Caco-2 (cell line): ENCODE results near the gene SLC22A25. TPM values are rescaled to one million over a fixed set of nuclear protein-coding genes. Genes with fewer than 3 reads are reported as not detected.
"Not testable (repeated sequence)": the region's sequence is repeated elsewhere in the genome, so short reads cannot be mapped to it uniquely, and the experiment has no call there.

Experiments used
- BruUV-seq: library from RNA; stranded (reverse); fragments of 400-500 nt; replicated peaks from 2 replicates; lab custom pipeline; 2021; lab: Mats Ljungman, UMichigan
- CTCF ChIA-PET: fragments of 300-600 bp; sonication (Branson Sonifier 250); formaldehyde crosslinking; loops from one replicate; lab custom pipeline; 2022; ENCODE audit warnings: antibody characterized with exemption; lab: Charles Lee
- POLR2A ChIA-PET: fragments of 300-600 bp; sonication (Branson Sonifier 250); formaldehyde crosslinking; loops from one replicate; lab custom pipeline; 2022; ENCODE audit warnings: antibody characterized with exemption; lab: Charles Lee
- DNase-seq, 2 experiments: peaks; one replicate each; pipeline versions ENCODE4 v3.0.0 to v3.0.0-alpha.2; 2020 to 2022
- H3K27me3 ChIP-seq: replicated peaks from 2 replicates; pipeline ENCODE4 v1.6.0; 2011; ENCODE audit warnings: low read length; ENCODE audit not compliant: control insufficient read depth, insufficient read depth
- H3K36me3 ChIP-seq: 2 replicates; pipeline ENCODE4 v1.5.1; 2011; ENCODE audit warnings: low read length; ENCODE audit not compliant: control insufficient read depth, insufficient read depth
- H3K4me1 ChIP-seq: fragments of 250-450 bp; sonication (Bioruptor Pico); 2 replicates; pipeline ENCODE4 v1.5.1; 2020; ENCODE audit warnings: mild to moderate bottlenecking
- H3K4me3 ChIP-seq: 2 replicates; pipeline ENCODE4 v1.5.1; 2011; ENCODE audit warnings: low read depth, mild to moderate bottlenecking, control low read depth, low read length
- H3K9me3 ChIP-seq: fragments of 250-450 bp; sonication (Bioruptor Pico); 2 replicates; pipeline ENCODE4 v1.5.1; 2020; ENCODE audit warnings: mild to moderate bottlenecking, moderate library complexity
- H3K27ac Mint-ChIP-seq: one replicate; pipeline ENCODE4 v1.8.0; 2022; ENCODE audit warnings: mixed read lengths; ENCODE audit not compliant: unreplicated experiment
- H3K27me3 Mint-ChIP-seq: one replicate; pipeline ENCODE4 v1.8.0; 2022; ENCODE audit warnings: mixed read lengths; ENCODE audit not compliant: insufficient read depth, unreplicated experiment
- H3K36me3 Mint-ChIP-seq: one replicate; pipeline ENCODE4 v1.8.0; 2022; ENCODE audit warnings: mild to moderate bottlenecking, mixed read lengths; ENCODE audit not compliant: insufficient read depth, unreplicated experiment
- H3K4me1 Mint-ChIP-seq: one replicate; pipeline ENCODE4 v1.8.0; 2022; ENCODE audit warnings: low read depth, mixed read lengths; ENCODE audit not compliant: unreplicated experiment
- H3K4me3 Mint-ChIP-seq: one replicate; pipeline ENCODE4 v1.8.0; 2022; ENCODE audit warnings: mild to moderate bottlenecking, moderate library complexity, mixed read lengths; ENCODE audit not compliant: unreplicated experiment
- H3K9me3 Mint-ChIP-seq: one replicate; pipeline ENCODE4 v1.8.0; 2022; ENCODE audit warnings: mixed read lengths; ENCODE audit not compliant: unreplicated experiment
- intact Hi-C: fragments of 100-400 bp; cut with micrococcal nuclease; formaldehyde crosslinking; loops from one replicate; pipeline ENCODE4 v1.10.0; 2022; ENCODE audit not compliant: unreplicated experiment
- total RNA-seq: library from RNA; stranded (reverse); gene quantifications from 2 replicates; pipeline ENCODE4 v1.2.3, GENCODE V29; 2022
- TF ChIP-seq, protein P1 (sequence below), 2 experiments: fragments of 200-600 bp in 1 of 2; IDR thresholded peaks; 1 replicate in 1 of 2; 2 replicates in 1 of 2; pipeline versions ENCODE4 v1.5.1 to v1.8.0; 2011 to 2022; ENCODE audit warnings: antibody characterized with exemption in 1 of 2, control low read depth in 1 of 2, inconsistent platforms in 1 of 2, low read depth in 1 of 2, low read length in 1 of 2, mild to moderate bottlenecking in 1 of 2, moderate library complexity in 1 of 2; ENCODE audit not compliant: insufficient read depth in 1 of 2, severe bottlenecking in 1 of 2, unreplicated experiment in 1 of 2

Gene SLC22A25
- total RNA-seq, 1 experiment from 2014 or later: not detected

DNA sequence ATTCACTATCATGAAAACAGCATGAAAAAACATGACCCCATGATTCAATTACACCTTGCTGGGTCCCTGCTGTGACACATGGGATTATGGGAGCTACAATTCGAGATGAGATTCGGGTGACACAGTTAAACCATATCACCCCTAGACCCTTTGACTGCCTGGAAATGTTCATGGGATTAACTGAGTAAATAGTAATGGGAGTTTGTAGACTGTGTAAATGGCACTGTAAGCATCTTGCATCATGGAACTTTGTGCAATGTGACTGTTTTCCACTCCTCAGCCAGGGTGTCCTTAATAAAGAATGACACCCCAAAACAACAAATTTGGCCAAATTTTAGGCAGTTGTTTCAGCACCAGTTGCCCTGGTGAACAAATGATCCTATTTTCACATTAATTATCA lies 7.9 kb upstream of the SLC22A25 start:
- no peak overlapping the region for H3K4me3 ChIP-seq
- no TSS peak for BruUV-seq
- ChIA-PET POLR2A (no interaction called here), CTCF (no interaction called here)
- no peaks in the 10 kb centered on the region for H3K36me3 Mint-ChIP-seq
- TF ChIP-seq, protein P1, sequence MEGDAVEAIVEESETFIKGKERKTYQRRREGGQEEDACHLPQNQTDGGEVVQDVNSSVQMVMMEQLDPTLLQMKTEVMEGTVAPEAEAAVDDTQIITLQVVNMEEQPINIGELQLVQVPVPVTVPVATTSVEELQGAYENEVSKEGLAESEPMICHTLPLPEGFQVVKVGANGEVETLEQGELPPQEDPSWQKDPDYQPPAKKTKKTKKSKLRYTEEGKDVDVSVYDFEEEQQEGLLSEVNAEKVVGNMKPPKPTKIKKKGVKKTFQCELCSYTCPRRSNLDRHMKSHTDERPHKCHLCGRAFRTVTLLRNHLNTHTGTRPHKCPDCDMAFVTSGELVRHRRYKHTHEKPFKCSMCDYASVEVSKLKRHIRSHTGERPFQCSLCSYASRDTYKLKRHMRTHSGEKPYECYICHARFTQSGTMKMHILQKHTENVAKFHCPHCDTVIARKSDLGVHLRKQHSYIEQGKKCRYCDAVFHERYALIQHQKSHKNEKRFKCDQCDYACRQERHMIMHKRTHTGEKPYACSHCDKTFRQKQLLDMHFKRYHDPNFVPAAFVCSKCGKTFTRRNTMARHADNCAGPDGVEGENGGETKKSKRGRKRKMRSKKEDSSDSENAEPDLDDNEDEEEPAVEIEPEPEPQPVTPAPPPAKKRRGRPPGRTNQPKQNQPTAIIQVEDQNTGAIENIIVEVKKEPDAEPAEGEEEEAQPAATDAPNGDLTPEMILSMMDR (IDR thresholded peaks at IDR 0.05; ENCODE audit: insufficient read depth in 1 of 2, low read depth in 1 of 2, low read length in 1 of 2, severe bottlenecking in 1 of 2, unreplicated experiment in 1 of 2): no peak
- H3K9me3 ChIP-seq: no peaks in the 10 kb centered on the region
- no peak for DNase-seq
- no peaks in the 10 kb centered on the region for H3K36me3 ChIP-seq
- no peak overlapping the region for H3K4me3 Mint-ChIP-seq
- no peaks in the 10 kb centered on the region for H3K27me3 Mint-ChIP-seq
- H3K27ac Mint-ChIP-seq: no peak overlapping the region
- peaks cover 5% of the 10 kb centered on the region; the same call in 1 of the 2 replicates for H3K4me1 ChIP-seq
- H3K27me3 ChIP-seq: no peaks in the 10 kb centered on the region
- peaks cover 12% of the 10 kb centered on the region for H3K4me1 Mint-ChIP-seq
- H3K9me3 Mint-ChIP-seq: peaks cover 20% of the 10 kb centered on the region
- intact Hi-C loops: no loop called here

DNA sequence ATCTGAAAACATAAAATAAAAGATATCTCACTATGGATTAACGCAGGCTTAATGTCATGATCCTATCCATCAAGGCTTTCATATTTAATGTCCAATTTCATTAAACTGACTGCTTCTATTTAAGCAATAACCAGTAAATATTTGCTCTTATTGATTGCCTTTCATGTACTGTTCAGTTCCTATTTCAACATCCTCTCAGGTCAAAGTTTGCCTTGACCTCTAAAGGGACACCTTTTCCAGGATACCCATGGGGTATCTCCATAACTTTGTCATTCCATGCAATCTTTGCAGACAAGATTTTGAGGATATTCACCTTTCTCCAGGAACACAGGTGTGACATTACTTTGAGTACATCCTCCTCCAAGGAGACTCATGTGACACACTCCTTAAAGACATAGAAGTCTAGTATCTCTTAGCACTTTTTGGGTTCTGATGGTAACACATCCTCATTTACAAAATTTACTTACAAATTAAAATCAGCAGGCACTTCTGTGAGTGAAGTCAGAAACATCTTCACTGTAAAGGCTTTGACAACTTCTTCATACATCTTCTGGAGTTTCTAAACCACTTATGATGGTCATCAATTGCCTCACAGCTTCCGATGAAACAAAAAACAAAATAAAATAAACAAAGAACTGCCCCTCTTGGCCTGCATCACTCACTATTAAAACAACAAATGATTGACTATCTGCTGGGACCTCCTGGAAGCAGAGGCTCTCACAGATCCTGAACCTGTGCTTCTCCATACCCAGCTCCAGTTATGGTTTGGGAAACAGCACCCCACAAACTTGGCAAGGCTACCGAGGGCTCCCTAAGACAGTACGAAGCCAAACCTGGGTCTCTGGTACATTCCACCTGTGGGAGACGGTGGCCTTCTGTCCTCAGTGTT lies 7.0 kb upstream of the SLC22A25 start:
- no peak for DNase-seq
- TF ChIP-seq, protein P1 (IDR thresholded peaks at IDR 0.05; ENCODE audit: insufficient read depth in 1 of 2, low read depth in 1 of 2, low read length in 1 of 2, severe bottlenecking in 1 of 2, unreplicated experiment in 1 of 2): no peak
- Mint-ChIP-seq H3K36me3 (no peaks in the 10 kb centered on the region), H3K27ac (no peak overlapping the region), H3K4me1 (peaks cover 12% of the 10 kb centered on the region), H3K4me3 (no peak overlapping the region), H3K9me3 (peaks cover 20% of the 10 kb centered on the region), H3K27me3 (no peaks in the 10 kb centered on the region)
- Histone ChIP-seq H3K4me3 (no peak overlapping the region), H3K9me3 (no peaks in the 10 kb centered on the region), H3K4me1 (peaks cover 5% of the 10 kb centered on the region; the same call in 1 of the 2 replicates), H3K36me3 (no peaks in the 10 kb centered on the region), H3K27me3 (no peaks in the 10 kb centered on the region)
- intact Hi-C loops: no loop called here
- ChIA-PET POLR2A (no interaction called here), CTCF (no interaction called here)
- BruUV-seq: no TSS peak

DNA sequence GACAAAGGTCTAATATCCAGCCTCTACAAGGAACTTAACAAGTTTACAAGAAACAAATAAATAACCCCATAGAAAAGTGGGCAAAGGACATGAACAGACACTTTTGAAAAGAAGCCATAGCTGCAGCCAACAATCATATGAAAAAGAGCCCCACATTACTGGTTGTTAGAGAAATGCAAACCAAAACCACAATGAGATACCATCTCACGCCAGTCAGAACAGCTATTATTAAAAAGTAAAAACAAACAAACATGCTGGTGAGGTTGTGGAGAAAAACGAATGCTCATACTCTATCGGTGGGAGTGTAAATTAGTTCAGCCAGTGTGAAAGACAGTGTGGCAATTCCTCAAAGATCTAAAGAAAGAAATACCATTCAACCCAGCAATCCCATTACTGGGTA lies 5.6 kb upstream of the SLC22A25 start:
- H3K27me3 Mint-ChIP-seq: no peaks in the 10 kb centered on the region

DNA sequence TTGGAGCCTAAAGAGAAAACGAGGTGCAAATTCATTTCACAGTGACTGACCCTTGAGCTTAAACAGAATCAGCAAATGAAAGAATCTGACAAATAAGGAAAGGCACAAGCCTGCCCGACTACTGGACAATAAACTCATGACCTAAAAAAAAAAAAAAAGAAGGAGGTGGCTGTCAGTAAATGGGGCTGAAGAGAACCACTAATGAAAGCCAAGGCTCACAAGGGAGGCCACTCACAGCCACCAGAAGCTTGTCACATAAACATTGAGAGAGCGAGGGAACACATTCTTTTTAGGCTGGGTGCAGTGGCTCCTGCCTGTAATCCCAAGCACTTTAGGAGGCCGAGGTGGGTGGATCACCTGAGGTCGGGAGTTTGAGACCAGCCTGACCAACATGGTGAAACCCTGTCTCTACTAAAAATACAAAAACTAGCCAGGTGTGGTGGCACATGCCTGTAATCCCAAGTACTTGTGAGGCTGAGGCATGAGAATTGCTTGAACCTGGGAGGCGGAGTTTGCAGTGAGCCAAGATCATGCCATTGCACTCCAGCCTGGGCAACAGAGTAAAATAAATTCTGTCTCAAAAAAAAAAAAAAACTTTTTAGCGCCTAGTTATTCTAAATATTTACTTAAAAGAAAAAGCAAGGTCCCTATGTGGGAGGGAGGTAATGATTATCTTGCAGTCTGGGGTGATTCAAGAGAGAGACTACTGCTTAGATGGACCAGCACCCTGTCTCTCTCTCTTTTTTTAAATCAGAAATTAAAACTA lies 4.0 kb upstream of the SLC22A25 start:
- H3K36me3 ChIP-seq, DNase-seq, intact Hi-C loops, H3K27me3 ChIP-seq, BruUV-seq, H3K4me3 ChIP-seq, H3K36me3 Mint-ChIP-seq, H3K4me3 Mint-ChIP-seq, H3K4me1 ChIP-seq, H3K9me3 ChIP-seq, H3K27me3 Mint-ChIP-seq, H3K27ac Mint-ChIP-seq: not testable (repeated sequence)
- peaks cover 13% of the 10 kb centered on the region for H3K4me1 Mint-ChIP-seq
- H3K9me3 Mint-ChIP-seq: peaks cover 20% of the 10 kb centered on the region
- POLR2A ChIA-PET: interaction anchor here (0.7 kb wide), 1 partner anchor 142 kb away, joined by 6 read pairs; no protein-coding TSS in a partner anchor
- CTCF ChIA-PET: interaction anchor here (0.5 kb wide), 1 partner anchor 625 kb away, joined by 8 read pairs; no protein-coding TSS in a partner anchor

More for the DNA sequence above, 5.6 kb upstream of the SLC22A25 start:
- ChIA-PET POLR2A (interaction anchor here (0.7 kb wide), 1 partner anchor 823 kb away, joined by 3 read pairs; no protein-coding TSS in a partner anchor), CTCF (no interaction called here)
- Histone ChIP-seq H3K4me1 (peaks cover 5% of the 10 kb centered on the region; the same call in 1 of the 2 replicates), H3K27me3 (no peaks in the 10 kb centered on the region), H3K4me3 (no peak overlapping the region), H3K36me3 (no peaks in the 10 kb centered on the region), H3K9me3 (no peaks in the 10 kb centered on the region)
- Mint-ChIP-seq H3K4me3 (no peak overlapping the region), H3K9me3 (peaks cover 20% of the 10 kb centered on the region), H3K27ac (no peak overlapping the region), H3K36me3 (no peaks in the 10 kb centered on the region), H3K4me1 (peaks cover 12% of the 10 kb centered on the region)
- DNase-seq: no peak
- TF ChIP-seq, protein P1 (IDR thresholded peaks at IDR 0.05; ENCODE audit: insufficient read depth in 1 of 2, low read depth in 1 of 2, low read length in 1 of 2, severe bottlenecking in 1 of 2, unreplicated experiment in 1 of 2): no peak
- intact Hi-C loops: no loop called here
- BruUV-seq: no TSS peak
